H1 (cell line): Measurements from ENCODE around the gene PLEK. TPM values are rescaled to one million over a fixed set of nuclear protein-coding genes. Genes with fewer than 3 reads are reported as not detected.

Source experiments
- CTCF ChIA-PET: fragments of 300-600 bp; sonication (Branson Sonifier 250); formaldehyde crosslinking; loops from one replicate; lab custom pipeline; 2021; ENCODE audit not compliant: partially characterized antibody; lab: Charles Lee
- POLR2A ChIA-PET: fragments of 300-600 bp; sonication (Branson Sonifier 250); formaldehyde crosslinking; loops from one replicate; lab custom pipeline; 2021; ENCODE audit warnings: inconsistent platforms; ENCODE audit not compliant: partially characterized antibody; lab: Charles Lee
- DNase-seq, 2 experiments: peaks; one replicate each; pipeline versions ENCODE4 v3.0.0 to v3.0.0-alpha.2; 2010 to 2022; ENCODE audit warnings: low spot score in 2 of 2, low read depth in 1 of 2, mixed read lengths in 1 of 2
- FAIRE-seq: peaks from 2 replicates; lab custom pipeline; 2011; peaks lifted over from hg19 to GRCh38; lab: Jason Lieb, UNC
- H2AFZ ChIP-seq: 2 replicates; pipeline ENCODE4 v1.8.1; 2012; ENCODE audit warnings: low read length, inconsistent platforms
- H2AK5ac ChIP-seq: 2 replicates; pipeline ENCODE4 v1.6.1; 2013; ENCODE audit warnings: low read depth, low read length
- H2BK120ac ChIP-seq: replicated peaks from 2 replicates; pipeline ENCODE3; 2013; ENCODE audit warnings: low read depth, low read length, inconsistent platforms
- H2BK12ac ChIP-seq: 2 replicates; pipeline ENCODE4 v1.6.1; 2013; ENCODE audit warnings: low read depth, low read length
- H2BK15ac ChIP-seq: 2 replicates; pipeline ENCODE4 v1.6.1; 2013; ENCODE audit warnings: low read length
- H2BK20ac ChIP-seq: 2 replicates; pipeline ENCODE4 v1.6.1; 2013; ENCODE audit warnings: low read length
- H2BK5ac ChIP-seq: 2 replicates; pipeline ENCODE4 v1.6.1; 2013; ENCODE audit warnings: low read depth, low read length
- H3K14ac ChIP-seq: 2 replicates; pipeline ENCODE4 v1.6.1; 2013; ENCODE audit warnings: inconsistent platforms; ENCODE audit not compliant: insufficient read length
- H3K18ac ChIP-seq: 2 replicates; pipeline ENCODE4 v1.6.1; 2013; ENCODE audit warnings: low read length; ENCODE audit errors: extremely low read depth
- H3K23ac ChIP-seq: 2 replicates; pipeline ENCODE4 v1.6.1; 2013; ENCODE audit warnings: inconsistent platforms; ENCODE audit not compliant: insufficient read length
- H3K23me2 ChIP-seq: 2 replicates; pipeline ENCODE4 v1.6.1; 2013; ENCODE audit warnings: low read depth, low read length
- H3K27ac ChIP-seq: 2 replicates; pipeline ENCODE4 v1.6.1; 2011; ENCODE audit warnings: low read depth, low read length, inconsistent platforms
- H3K27me3 ChIP-seq, 4 experiments: replicated peaks in 1 of 4; 1 replicate in 1 of 4; 2 replicates in 3 of 4; pipeline versions ENCODE4 v1.6.1 to v1.8.1; 2011 to 2013; ENCODE audit warnings: low read length in 3 of 4, mild to moderate bottlenecking in 3 of 4, inconsistent platforms in 2 of 4, mixed read lengths in 2 of 4, moderate library complexity in 1 of 4; ENCODE audit not compliant: control insufficient read depth in 3 of 4, insufficient read depth in 3 of 4; ENCODE audit errors: extremely low read depth in 1 of 4
- H3K36me3 ChIP-seq, 4 experiments: 2 replicates each; pipeline versions ENCODE4 v1.6.1 to v1.8.1; 2011 to 2013; ENCODE audit warnings: mild to moderate bottlenecking in 4 of 4, low read length in 3 of 4, moderate library complexity in 2 of 4, control low read depth in 1 of 4, inconsistent platforms in 1 of 4; ENCODE audit not compliant: insufficient read depth in 4 of 4, control insufficient read depth in 2 of 4
- H3K4ac ChIP-seq: replicated peaks from 2 replicates; pipeline ENCODE3; 2013; ENCODE audit warnings: low read length, low read depth, mixed read lengths, inconsistent platforms; ENCODE audit not compliant: insufficient read length
- H3K4me1 ChIP-seq, 4 experiments: replicated peaks in 1 of 4; 1 replicate in 1 of 4; 2 replicates in 3 of 4; pipeline versions ENCODE4 v1.6.1 to v1.8.1; 2011 to 2013; ENCODE audit warnings: low read length in 3 of 4, inconsistent platforms in 2 of 4, mixed read lengths in 1 of 4; ENCODE audit not compliant: insufficient read depth in 4 of 4, control insufficient read depth in 3 of 4
- H3K4me2 ChIP-seq, 2 experiments: 2 replicates each; pipeline versions ENCODE4 v1.6.1 to v1.8.1; 2011 to 2013; ENCODE audit warnings: low read depth in 2 of 2, low read length in 2 of 2, control low read depth in 1 of 2, inconsistent platforms in 1 of 2, mild to moderate bottlenecking in 1 of 2; ENCODE audit not compliant: insufficient read depth in 1 of 2
- H3K4me3 ChIP-seq, 4 experiments: fragments of 200-600, 300-600 bp in 1 of 4; sonication (generic), shearing (Covaris generic), sonication (Bioruptor Twin) in 1 of 4; 2 replicates each; pipeline versions ENCODE4 v1.5.1 to v1.8.1; 2011 to 2016; ENCODE audit warnings: low read length in 4 of 4, low read depth in 3 of 4, control low read depth in 2 of 4, inconsistent platforms in 2 of 4, mild to moderate bottlenecking in 2 of 4, mixed read lengths in 1 of 4, moderate library complexity in 1 of 4; ENCODE audit not compliant: insufficient read depth in 2 of 4; ENCODE audit errors: extremely low read depth in 1 of 4
- H3K56ac ChIP-seq: replicated peaks from 2 replicates; pipeline ENCODE3; 2013; ENCODE audit warnings: low read depth, mild to moderate bottlenecking, mixed read lengths, low read length, inconsistent platforms; ENCODE audit not compliant: insufficient read length
- H3K79me1 ChIP-seq: 2 replicates; pipeline ENCODE4 v1.6.1; 2013; ENCODE audit warnings: low read depth, low read length, control low read depth
- H3K79me2 ChIP-seq, 2 experiments: 2 replicates each; pipeline versions ENCODE4 v1.6.1 to v1.8.1; 2012 to 2013; ENCODE audit warnings: low read length in 2 of 2, mild to moderate bottlenecking in 2 of 2, inconsistent platforms in 1 of 2; ENCODE audit not compliant: insufficient read depth in 2 of 2, control insufficient read depth in 1 of 2
- H3K9ac ChIP-seq, 4 experiments: replicated peaks in 1 of 4; 1 replicate in 1 of 4; 2 replicates in 3 of 4; pipeline versions ENCODE4 v1.6.1 to v1.8.1; 2011 to 2013; ENCODE audit warnings: low read depth in 3 of 4, low read length in 3 of 4, control low read depth in 2 of 4, mild to moderate bottlenecking in 2 of 4, moderate library complexity in 2 of 4, inconsistent platforms in 1 of 4; ENCODE audit errors: extremely low read depth in 1 of 4
- H3K9me3 ChIP-seq, 2 experiments: 2 replicates each; pipeline versions ENCODE4 v1.6.1 to v1.8.1; 2012 to 2013; ENCODE audit warnings: mild to moderate bottlenecking in 2 of 2, moderate library complexity in 2 of 2, control low read depth in 1 of 2, inconsistent platforms in 1 of 2, low read depth in 1 of 2, low read length in 1 of 2, mixed read lengths in 1 of 2; ENCODE audit not compliant: insufficient read depth in 2 of 2
- H4K20me1 ChIP-seq, 2 experiments: replicated peaks in 1 of 2; 2 replicates each; pipeline versions ENCODE3 to v1.8.1; 2011 to 2013; ENCODE audit warnings: inconsistent platforms in 2 of 2, low read length in 2 of 2, mild to moderate bottlenecking in 1 of 2; ENCODE audit not compliant: insufficient read depth in 2 of 2, control insufficient read depth in 1 of 2
- H4K5ac ChIP-seq: 2 replicates; pipeline ENCODE4 v1.6.1; 2013; ENCODE audit warnings: low read length, low read depth, mixed read lengths, inconsistent platforms; ENCODE audit not compliant: insufficient read length
- H4K8ac ChIP-seq: 2 replicates; pipeline ENCODE4 v1.8.0; 2013; ENCODE audit warnings: mild to moderate bottlenecking, moderate library complexity, low read length, inconsistent platforms; ENCODE audit not compliant: insufficient read depth; ENCODE audit errors: extremely low read depth
- H4K91ac ChIP-seq: replicated peaks from 2 replicates; pipeline ENCODE3; 2013; ENCODE audit warnings: low read length, mixed read lengths, inconsistent platforms; ENCODE audit not compliant: insufficient read length
- FOSL1 ChIP-seq: IDR thresholded peaks from 2 replicates; pipeline ENCODE4 v1.6.1; 2011; ENCODE audit warnings: mild to moderate bottlenecking, low read depth, low read length, moderate library complexity; ENCODE audit not compliant: insufficient read depth
- JUND ChIP-seq: IDR thresholded peaks from 2 replicates; pipeline ENCODE4 v1.6.1; 2011; ENCODE audit warnings: mild to moderate bottlenecking, improper control_type of control experiment, low read length
- WGBS, 2 experiments: shearing (Covaris generic) in 1 of 2; methylation state at CpG; one replicate each; pipeline versions ENCODE4 v1.1.6 to v1.1.7; 2013 to 2015; ENCODE audit warnings: low lambda C conversion rate in 2 of 2, mixed read lengths in 2 of 2, inconsistent platforms in 1 of 2, low coverage in 1 of 2, missing lambda C conversion rate in 1 of 2; ENCODE audit not compliant: insufficient replicate concordance in 2 of 2, insufficient coverage in 1 of 2, insufficient read length in 1 of 2; ENCODE audit errors: extremely low coverage in 1 of 2, missing lambda C conversion rate in 1 of 2; 5-methylcytosine and 5-hydroxymethylcytosine counted together
- polyA plus RNA-seq, 7 experiments: library from polyadenylated mRNA; depleted of rRNA in 3 of 7; stranded (reverse) in 5 of 7; unstranded in 2 of 7; fragments of >200 nt in 5 of 7; fragments of 200-250 nt in 2 of 7; gene quantifications; 1 replicate in 5 of 7; 2 replicates in 1 of 7; 4 replicates in 1 of 7; pipeline versions ENCODE4 v1.2.1 to v1.2.3, GENCODE V29; 2011 to 2013; ENCODE audit warnings: missing spikeins in 2 of 7, mixed read lengths in 2 of 7
- total RNA-seq: library from RNA; stranded (reverse); fragmentation: NEBNext Ultra II Directional; extraction: Animal tissue kit (Norgen Biotek cat#: 25700); gene quantifications from 2 replicates; pipeline ENCODE4 v1.2.1, GENCODE V29; 2021

The PLEK gene
- total and polyA plus RNA-seq, 2 of the 8 experiments (the other 6 are each of a cell fraction or from before 2014, with no cell fraction given), result not detected

DNA sequence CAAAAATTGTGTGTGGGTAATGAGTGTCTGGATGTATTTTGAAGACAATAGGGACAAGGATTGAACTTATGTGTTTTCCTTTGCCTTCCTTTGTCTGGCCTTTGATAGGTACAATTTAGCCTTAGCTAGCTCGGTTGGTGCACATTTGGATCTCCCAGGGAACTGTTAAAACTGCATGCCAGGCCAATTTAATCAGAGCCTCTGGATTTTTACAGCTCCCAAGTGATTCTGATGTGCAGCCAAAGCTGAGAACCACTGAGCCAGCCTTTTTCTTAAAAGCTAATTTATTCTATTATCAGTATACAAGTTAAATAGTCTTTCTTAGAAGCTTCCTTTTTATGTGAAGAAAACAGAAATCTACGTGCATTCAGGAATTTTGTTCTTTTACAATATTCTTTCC is 25.0 kb downstream of the PLEK start:
- FAIRE-seq, result no peak
- Histone ChIP-seq H3K14ac (no peak overlapping the region), H3K9me3 (no peaks in the 10 kb centered on the region), H3K79me2 (no peaks in the 10 kb centered on the region), H3K36me3 (no peaks in the 10 kb centered on the region), H3K79me1 (no peaks in the 10 kb centered on the region), H2BK5ac (no peak overlapping the region), H3K4me2 (no peak overlapping the region), H3K4ac (no peak overlapping the region), H4K20me1 (no peaks in the 10 kb centered on the region), H3K23me2 (no peaks in the 10 kb centered on the region; the same call in 1 of the 2 replicates), H3K9ac (no peak overlapping the region), H3K18ac (no peak overlapping the region), H2BK120ac (no peak overlapping the region), H3K4me3 (no peak overlapping the region), H3K23ac (no peak overlapping the region), H4K8ac (no peak overlapping the region), H4K5ac (no peak overlapping the region), H2BK20ac (no peak overlapping the region), H2BK12ac (no peak overlapping the region), H2AFZ (no peak overlapping the region), H3K27me3 (no peaks in the 10 kb centered on the region), H2AK5ac (no peak overlapping the region), H3K56ac (no peak overlapping the region), H3K27ac (no peak overlapping the region), H4K91ac (no peak overlapping the region), H2BK15ac (no peak overlapping the region), H3K4me1 (no peaks in the 10 kb centered on the region)
- POLR2A ChIA-PET, result no interaction called here
- no peak for DNase-seq
- TF ChIP-seq JUND (no peak), FOSL1 (no peak)
- 82% methylated on average over 2 of the region's 2 CpGs; no CpG with 5 or more reads in 1 of the 2 experiments for WGBS, 2 experiments
- CTCF ChIA-PET, result interaction anchor here (0.8 to 1.0 kb wide), 2 partner anchors 30 to 111 kb away, joined by 3 read pairs; no protein-coding TSS in a partner anchor
